ENCODE results near the gene CEP89.

DNA sequence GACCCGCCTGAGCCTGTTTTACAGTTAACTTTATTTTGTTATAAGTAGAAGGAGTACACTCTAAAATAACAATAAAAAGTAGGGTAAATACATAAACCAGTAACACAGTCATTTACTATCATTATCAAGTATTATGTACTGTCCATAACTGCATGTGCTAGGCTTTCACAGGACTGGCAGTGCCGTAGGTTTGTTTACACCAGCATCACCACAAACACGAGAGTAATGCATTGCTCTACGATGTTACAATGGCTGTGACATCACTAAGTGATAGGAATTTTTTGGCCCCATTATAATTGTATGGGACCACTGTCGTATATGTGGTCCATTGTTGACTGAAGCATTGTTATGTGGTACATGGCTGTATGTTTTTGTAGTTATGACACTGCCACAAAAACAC lies 60.9 kb downstream of the CEP89 start:
- TF ChIP-seq SMAD4 (CRISPR knock-in tag; IDR thresholded peaks at IDR 0.05) (no peak), CTCF (IDR thresholded peaks at IDR 0.05) (no peak)
